HG03135 (cell line): ENCODE results near the gene TMEM164.
A peak's percentile ranks its signal among the peaks of the same experiment; 100 is the strongest.
"Not testable (repeated sequence)": the region's sequence is repeated elsewhere in the genome, so short reads cannot be mapped to it uniquely, and the experiment has no call there.

ENCODE experiments used
- ATAC-seq: cut with Tn5 transposase; IDR thresholded peaks from one replicate; pipeline ENCODE4 v1.9.1; 2021; ENCODE audit warnings: mild to moderate bottlenecking, moderate library complexity; ENCODE audit not compliant: unreplicated experiment

Gene TMEM164

GRCh38 chrX:110002300-110003166, at the start of gene TMEM164:
Gene TMEM164 (plus strand): TSS chrX:110003114. CDS start chrX:110003775, 661 bp downstream.
- peak; percentile 84 for ATAC-seq

- ATAC-seq = no peak
Observed at GRCh38 chrX:109954333-109954732, 48.6 kb upstream of the TMEM164 start.

GRCh38 chrX:109954955-109955354, 48.0 kb upstream of the TMEM164 start:
- ATAC-seq = no peak

- ATAC-seq = no peak
Observed at GRCh38 chrX:109958266-109958665, 44.6 kb upstream of the TMEM164 start.

GRCh38 chrX:109959356-109959871, 43.5 kb upstream of the TMEM164 start:
- ATAC-seq = no peak

GRCh38 chrX:109964390-109964789, 38.5 kb upstream of the TMEM164 start:
- ATAC-seq = no peak

- no peak for ATAC-seq
Observed at GRCh38 chrX:109966246-109966645, 36.7 kb upstream of the TMEM164 start.

- ATAC-seq = no peak
Observed at GRCh38 chrX:109967156-109967555, 35.8 kb upstream of the TMEM164 start.

GRCh38 chrX:109970841-109971240, 32.1 kb upstream of the TMEM164 start:
- not testable (repeated sequence) for ATAC-seq

- ATAC-seq = no peak
Observed at GRCh38 chrX:109974906-109975655, 27.8 kb upstream of the TMEM164 start.

- ATAC-seq = not testable (repeated sequence)
Observed at GRCh38 chrX:109985210-109985609, 17.7 kb upstream of the TMEM164 start.

- ATAC-seq = no peak
Observed at GRCh38 chrX:109987884-109988283, 15.0 kb upstream of the TMEM164 start.

- ATAC-seq = no peak
Observed at GRCh38 chrX:109990582-109991276, 12.2 kb upstream of the TMEM164 start.

- no peak for ATAC-seq
Observed at GRCh38 chrX:109992203-109992602, 10.7 kb upstream of the TMEM164 start.

- no peak for ATAC-seq
Observed at GRCh38 chrX:109995155-109995554, 7.8 kb upstream of the TMEM164 start.

- ATAC-seq = no peak
Observed at GRCh38 chrX:109997786-109998452, 5.0 kb upstream of the TMEM164 start.

- no peak for ATAC-seq
Observed at GRCh38 chrX:110000000-110000399, 2.9 kb upstream of the TMEM164 start.

GRCh38 chrX:110000847-110001713, 1.8 kb upstream of the TMEM164 start:
- no peak for ATAC-seq

GRCh38 chrX:110001740-110002299, 1.1 kb upstream of the TMEM164 start:
- no peak for ATAC-seq
